OCI-LY3 (cell line): ENCODE measurements around the gene MKRN1.
"Not testable (repeated sequence)": the region's sequence is repeated elsewhere in the genome, so short reads cannot be mapped to it uniquely, and the experiment has no call there.

Experiments
- H2AFZ ChIP-seq: fragments of 200-600, 300-600 bp; shearing (Covaris generic); 2 replicates; pipeline ENCODE4 v1.6.0; 2014; ENCODE audit warnings: antibody characterized with exemption, low read depth, low read length
- H3K27ac ChIP-seq: fragments of 200-600, 300-600 bp; sonication (generic); 2 replicates; pipeline ENCODE4 v1.5.1; 2014; ENCODE audit warnings: mild to moderate bottlenecking, low read length, moderate library complexity, mixed read lengths
- H3K27me3 ChIP-seq: fragments of 200-600, 300-600 bp; sonication (generic); 2 replicates; pipeline ENCODE4 v1.6.1; 2014; ENCODE audit warnings: low read depth, low read length, mixed read lengths
- H3K36me3 ChIP-seq: fragments of 200-600, 300-600 bp; sonication (generic); replicated peaks from 2 replicates; pipeline ENCODE3; 2014; ENCODE audit warnings: low read depth, low read length, mixed read lengths
- H3K4me1 ChIP-seq: fragments of 300-600, 200-600 bp; sonication (generic); 2 replicates; pipeline ENCODE4 v1.6.1; 2014; ENCODE audit warnings: low read length, mixed read lengths
- H3K4me2 ChIP-seq: fragments of 200-600, 300-600 bp; sonication (generic); 2 replicates; pipeline ENCODE4 v1.6.1; 2014; ENCODE audit warnings: low read length, mixed read lengths
- H3K4me3 ChIP-seq: fragments of 300-600, 200-600 bp; sonication (generic); 2 replicates; pipeline ENCODE4 v1.5.1; 2014; ENCODE audit warnings: antibody characterized with exemption, mild to moderate bottlenecking, low read length, moderate library complexity
- H3K79me2 ChIP-seq: fragments of 300-600, 200-600 bp; shearing (Covaris generic); 2 replicates; pipeline ENCODE4 v1.6.1; 2014; ENCODE audit warnings: mild to moderate bottlenecking, low read length, mixed read lengths
- H3K9ac ChIP-seq: fragments of 300-600, 200-600 bp; shearing (Covaris generic); 2 replicates; pipeline ENCODE4 v1.6.0; 2014; ENCODE audit warnings: mild to moderate bottlenecking, low read length, moderate library complexity
- H3K9me3 ChIP-seq: fragments of 200-600, 300-600 bp; shearing (Covaris generic); 2 replicates; pipeline ENCODE4 v1.6.1; 2014; ENCODE audit warnings: low read length, mixed read lengths; ENCODE audit not compliant: insufficient read depth
- H4K20me1 ChIP-seq: fragments of 200-600, 300-600 bp; sonication (generic); 2 replicates; pipeline ENCODE4 v1.6.1; 2016; ENCODE audit warnings: low read length, mixed read lengths; ENCODE audit not compliant: insufficient read depth
- EZH2phosphoT487 ChIP-seq: fragments of 200-600 bp; shearing (Covaris generic); IDR thresholded peaks from 2 replicates; pipeline ENCODE4 v1.6.1; 2018; ENCODE audit warnings: antibody characterized with exemption, mixed run types, low read depth
- TF ChIP-seq, protein P1 (sequence below): fragments of 200-600, 300-600 bp; sonication (generic); IDR thresholded peaks from 2 replicates; pipeline ENCODE4 v1.5.1; 2014; ENCODE audit warnings: antibody characterized with exemption, low read length, low read depth

The MKRN1 gene

GRCh38 chr7:140517546-140518369 is 38.5 kb upstream of the MKRN1 start:
- Histone ChIP-seq H3K27me3 (no peaks in the 10 kb centered on the region), H3K4me3 (peak overlapping the region; percentile 76), H2AFZ (peak overlapping the region; percentile 86), H3K4me2 (peak overlapping the region; percentile 94), H4K20me1 (no peaks in the 10 kb centered on the region), H3K79me2 (no peaks in the 10 kb centered on the region), H3K27ac (no peak overlapping the region), H3K36me3 (no peaks in the 10 kb centered on the region), H3K9ac (no peak overlapping the region), H3K4me1 (no peaks in the 10 kb centered on the region), H3K9me3 (no peaks in the 10 kb centered on the region)
- TF ChIP-seq, protein P1, sequence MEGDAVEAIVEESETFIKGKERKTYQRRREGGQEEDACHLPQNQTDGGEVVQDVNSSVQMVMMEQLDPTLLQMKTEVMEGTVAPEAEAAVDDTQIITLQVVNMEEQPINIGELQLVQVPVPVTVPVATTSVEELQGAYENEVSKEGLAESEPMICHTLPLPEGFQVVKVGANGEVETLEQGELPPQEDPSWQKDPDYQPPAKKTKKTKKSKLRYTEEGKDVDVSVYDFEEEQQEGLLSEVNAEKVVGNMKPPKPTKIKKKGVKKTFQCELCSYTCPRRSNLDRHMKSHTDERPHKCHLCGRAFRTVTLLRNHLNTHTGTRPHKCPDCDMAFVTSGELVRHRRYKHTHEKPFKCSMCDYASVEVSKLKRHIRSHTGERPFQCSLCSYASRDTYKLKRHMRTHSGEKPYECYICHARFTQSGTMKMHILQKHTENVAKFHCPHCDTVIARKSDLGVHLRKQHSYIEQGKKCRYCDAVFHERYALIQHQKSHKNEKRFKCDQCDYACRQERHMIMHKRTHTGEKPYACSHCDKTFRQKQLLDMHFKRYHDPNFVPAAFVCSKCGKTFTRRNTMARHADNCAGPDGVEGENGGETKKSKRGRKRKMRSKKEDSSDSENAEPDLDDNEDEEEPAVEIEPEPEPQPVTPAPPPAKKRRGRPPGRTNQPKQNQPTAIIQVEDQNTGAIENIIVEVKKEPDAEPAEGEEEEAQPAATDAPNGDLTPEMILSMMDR: peak; percentile 85
- no peak for TF ChIP-seq EZH2phosphoT487

DNA sequence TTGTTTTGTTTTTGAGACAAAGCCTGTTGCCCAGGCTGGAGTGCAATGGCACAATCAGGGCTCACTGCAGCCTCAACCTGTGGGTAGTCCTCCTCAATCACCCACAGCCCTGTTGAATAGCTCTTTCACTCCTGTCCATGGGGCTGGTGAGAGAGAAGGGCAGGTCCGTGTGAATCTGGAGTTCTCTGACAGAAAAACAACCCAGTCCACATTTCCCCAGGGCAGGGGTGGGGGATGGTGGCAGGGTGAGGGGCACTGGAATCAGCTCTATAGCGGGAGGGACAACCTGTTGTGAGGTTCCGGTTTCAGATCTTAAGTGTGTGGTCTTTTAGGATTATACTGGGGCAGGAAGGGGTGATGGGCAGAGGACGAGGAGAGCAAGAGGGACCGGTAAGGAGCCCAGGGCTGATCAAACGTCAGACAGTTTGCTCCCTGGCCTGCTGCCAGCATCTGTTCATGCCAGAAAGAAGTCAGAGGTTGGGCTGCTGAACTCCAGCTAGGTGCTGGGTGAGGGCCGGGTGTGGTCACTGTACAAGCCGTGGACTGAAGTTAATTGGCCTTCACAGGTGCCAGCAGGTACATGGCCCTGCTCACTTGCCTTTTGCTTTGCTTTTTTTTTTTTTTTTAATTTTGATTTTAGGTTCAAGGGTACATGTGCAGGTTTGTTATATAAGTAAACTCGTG is 33.2 kb upstream of the MKRN1 start:
- Histone ChIP-seq H4K20me1 (no peaks in the 10 kb centered on the region), H2AFZ (no peak overlapping the region), H3K9me3 (no peaks in the 10 kb centered on the region), H3K27ac (no peak overlapping the region), H3K9ac (no peak overlapping the region), H3K27me3 (no peaks in the 10 kb centered on the region), H3K36me3 (no peaks in the 10 kb centered on the region), H3K4me1 (no peaks in the 10 kb centered on the region), H3K4me2 (no peak overlapping the region), H3K4me3 (no peak overlapping the region), H3K79me2 (no peaks in the 10 kb centered on the region)
- TF ChIP-seq, protein P1: no peak
- no peak for TF ChIP-seq EZH2phosphoT487

- TF ChIP-seq, protein P1: no peak
- TF ChIP-seq EZH2phosphoT487: no peak
- Histone ChIP-seq H3K27me3 (no peaks in the 10 kb centered on the region), H4K20me1 (no peaks in the 10 kb centered on the region), H3K4me1 (no peaks in the 10 kb centered on the region), H2AFZ (no peak overlapping the region), H3K36me3 (no peaks in the 10 kb centered on the region), H3K79me2 (no peaks in the 10 kb centered on the region), H3K9ac (no peak overlapping the region), H3K4me3 (no peak overlapping the region), H3K4me2 (no peak overlapping the region), H3K27ac (no peak overlapping the region), H3K9me3 (no peaks in the 10 kb centered on the region)
These were observed 30.5 kb upstream of the MKRN1 start for GRCh38 chr7:140509789-140510188.

DNA sequence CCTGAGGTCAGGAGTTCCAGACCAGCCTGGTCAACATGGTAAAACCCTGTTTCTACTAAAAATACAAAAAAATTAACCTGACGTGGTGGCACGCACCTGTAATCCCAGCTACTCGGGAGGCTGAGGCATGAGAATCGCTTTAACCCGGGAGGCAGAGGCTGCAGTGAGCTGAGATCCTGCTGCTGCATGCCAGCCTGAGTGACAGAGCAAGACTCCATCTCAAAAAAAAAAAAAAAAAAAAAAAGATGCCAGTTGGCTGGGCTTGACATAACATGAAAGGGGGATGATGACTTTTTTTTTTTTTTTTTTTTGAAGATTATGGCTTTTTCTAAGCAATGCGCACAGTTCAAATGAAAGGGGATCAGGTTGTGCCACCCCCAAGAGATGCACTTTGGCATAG is 28.3 kb upstream of the MKRN1 start:
- not testable (repeated sequence) for H2AFZ ChIP-seq, H4K20me1 ChIP-seq, H3K4me1 ChIP-seq, H3K4me2 ChIP-seq, H3K79me2 ChIP-seq, H3K4me3 ChIP-seq, H3K9me3 ChIP-seq, H3K27ac ChIP-seq, H3K9ac ChIP-seq, H3K36me3 ChIP-seq, H3K27me3 ChIP-seq
